Frontal cortex (tissue), 4 donors: ENCODE results near the gene DDX42. TPM values are rescaled to one million over a fixed set of nuclear protein-coding genes. Genes with fewer than 3 reads are reported as not detected.
A peak's percentile ranks its signal among the peaks of the same experiment; 100 is the strongest.

Source experiments
- DNase-seq, 2 donors: peaks; one replicate each; pipeline ENCODE4 v3.0.0; 2012; ENCODE audit warnings: low spot score in 2 of 2
- FAIRE-seq: peaks from 2 replicates; lab custom pipeline; 2012; peaks lifted over from hg19 to GRCh38; lab: Jason Lieb, UNC
- total RNA-seq: library from RNA; depleted of rRNA; stranded (reverse); fragments of >200 nt; gene quantifications from one replicate; pipeline ENCODE4 v1.2.3, GENCODE V29; 2014
- donor health status: control.
- donor health status: control.
- donor health status: control.

DDX42 gene
- 64.0 TPM for total RNA-seq

GRCh38 chr17:63774141-63774968 lies at the start of gene DDX42:
Gene DDX42, plus strand, starts transcription at chr17:63774170. Its CDS starts 12,880 bp downstream, at chr17:63787050.
- peak in 1 of 2 donors; percentile 26 for DNase-seq
- FAIRE-seq = no peak

- no peak for FAIRE-seq
- DNase-seq = no peak
These were observed 38.3 kb upstream of the DDX42 start for GRCh38 chr17:63735691-63736090.

- FAIRE-seq (no peak), DNase-seq (peak; percentile 8 to 10)
These were observed 33.4 kb upstream of the DDX42 start for GRCh38 chr17:63740464-63741142.

- FAIRE-seq (no peak), DNase-seq (no peak)
These were observed 32.9 kb upstream of the DDX42 start for GRCh38 chr17:63741143-63741407.

GRCh38 chr17:63741408-63742173 lies 32.4 kb upstream of the DDX42 start, which contains the start of gene STRADA:
Gene STRADA, minus strand, starts transcription at chr17:63741799. Its CDS starts 13,430 bp downstream, at chr17:63728369.
- FAIRE-seq (no peak), DNase-seq (peak; percentile 88 to 93)

- FAIRE-seq (no peak), DNase-seq (no peak)
These were observed 22.2 kb upstream of the DDX42 start for GRCh38 chr17:63751806-63752205.

- no peak for DNase-seq
- no peak for FAIRE-seq
These were observed 21.3 kb upstream of the DDX42 start for GRCh38 chr17:63752707-63753106.

GRCh38 chr17:63753215-63753614 lies 20.8 kb upstream of the DDX42 start:
- FAIRE-seq (no peak), DNase-seq (no peak)

GRCh38 chr17:63754046-63754445 lies 19.9 kb upstream of the DDX42 start:
- FAIRE-seq (no peak), DNase-seq (no peak)

GRCh38 chr17:63758428-63758827 lies 15.5 kb upstream of the DDX42 start:
- no peak for FAIRE-seq
- no peak for DNase-seq

GRCh38 chr17:63760771-63761539 lies 13.0 kb upstream of the DDX42 start:
- DNase-seq (no peak), FAIRE-seq (no peak)

- DNase-seq (no peak), FAIRE-seq (no peak)
These were observed 11.6 kb upstream of the DDX42 start for GRCh38 chr17:63762161-63763078.

- no peak for FAIRE-seq
- no peak for DNase-seq
These were observed 9.3 kb upstream of the DDX42 start for GRCh38 chr17:63764716-63765115.

GRCh38 chr17:63766754-63767153 lies 7.2 kb upstream of the DDX42 start:
- no peak for DNase-seq
- FAIRE-seq = no peak

- FAIRE-seq (no peak), DNase-seq (no peak)
These were observed 5.5 kb upstream of the DDX42 start for GRCh38 chr17:63768433-63768832.

GRCh38 chr17:63772801-63773271 lies 1.1 kb upstream of the DDX42 start:
- FAIRE-seq (no peak), DNase-seq (no peak)

GRCh38 chr17:63773272-63774140 lies 464 bp upstream of the DDX42 start, which contains the start of gene CCDC47:
Gene CCDC47, minus strand, starts transcription at chr17:63773597. Its CDS starts 7,422 bp downstream, at chr17:63766175.
- peak; percentile 68 for FAIRE-seq
- peak; percentile 99 for DNase-seq

- DNase-seq (no peak), FAIRE-seq (no peak)
These were observed 947 bp downstream of the DDX42 start for GRCh38 chr17:63774969-63775265.
